Dermis lymphatic vessel endothelial cell (primary cell): Measurements from ENCODE around the gene SLC34A3. TPM values are rescaled to one million over a fixed set of nuclear protein-coding genes. Genes with fewer than 3 reads are reported as not detected.

Source experiments
- total RNA-seq: library from RNA; depleted of rRNA; stranded (reverse); fragments of >200 nt; gene quantifications from 2 replicates; pipeline ENCODE4 v1.2.1, GENCODE V29; 2014

SLC34A3 gene
- not detected in 2 replicates for total RNA-seq

DNA sequence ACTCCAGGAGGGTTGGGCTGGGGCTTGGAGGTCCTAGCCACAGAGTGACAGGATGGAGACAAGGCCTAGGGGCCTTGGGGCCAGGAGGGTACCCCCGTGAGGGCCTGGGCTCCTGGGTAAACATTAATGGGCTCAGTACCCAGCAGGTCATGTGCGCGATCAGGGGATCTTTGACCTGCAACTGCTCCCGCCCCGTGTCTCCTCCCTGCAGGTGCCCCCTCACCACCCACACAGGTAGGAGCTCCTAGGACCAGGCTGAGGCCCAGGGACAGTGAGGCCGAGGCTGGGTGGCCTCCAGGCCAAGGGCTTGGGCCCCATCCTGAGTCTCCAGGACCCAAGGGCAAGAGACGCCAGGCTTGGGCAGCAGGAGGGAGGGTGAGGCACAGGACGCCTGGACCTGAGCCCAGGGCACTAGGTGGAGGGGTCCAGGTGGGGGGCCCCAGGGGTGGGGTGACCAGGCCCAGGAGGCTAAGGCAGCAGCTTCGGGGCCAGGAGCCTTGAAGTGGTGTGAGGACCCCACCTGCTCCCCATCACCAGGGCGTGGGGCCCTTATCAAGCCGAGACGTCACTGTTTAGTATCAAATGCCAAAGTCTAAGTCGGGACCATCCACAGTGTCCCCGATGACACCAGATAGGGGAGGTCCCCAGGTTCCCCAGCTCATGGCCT is at the start of gene SLC34A3:
SLC34A3 (plus strand) TSS at position 197 of the 667 bp plus-strand sequence. CDS start 802 bp downstream, outside the sequence.

DNA sequence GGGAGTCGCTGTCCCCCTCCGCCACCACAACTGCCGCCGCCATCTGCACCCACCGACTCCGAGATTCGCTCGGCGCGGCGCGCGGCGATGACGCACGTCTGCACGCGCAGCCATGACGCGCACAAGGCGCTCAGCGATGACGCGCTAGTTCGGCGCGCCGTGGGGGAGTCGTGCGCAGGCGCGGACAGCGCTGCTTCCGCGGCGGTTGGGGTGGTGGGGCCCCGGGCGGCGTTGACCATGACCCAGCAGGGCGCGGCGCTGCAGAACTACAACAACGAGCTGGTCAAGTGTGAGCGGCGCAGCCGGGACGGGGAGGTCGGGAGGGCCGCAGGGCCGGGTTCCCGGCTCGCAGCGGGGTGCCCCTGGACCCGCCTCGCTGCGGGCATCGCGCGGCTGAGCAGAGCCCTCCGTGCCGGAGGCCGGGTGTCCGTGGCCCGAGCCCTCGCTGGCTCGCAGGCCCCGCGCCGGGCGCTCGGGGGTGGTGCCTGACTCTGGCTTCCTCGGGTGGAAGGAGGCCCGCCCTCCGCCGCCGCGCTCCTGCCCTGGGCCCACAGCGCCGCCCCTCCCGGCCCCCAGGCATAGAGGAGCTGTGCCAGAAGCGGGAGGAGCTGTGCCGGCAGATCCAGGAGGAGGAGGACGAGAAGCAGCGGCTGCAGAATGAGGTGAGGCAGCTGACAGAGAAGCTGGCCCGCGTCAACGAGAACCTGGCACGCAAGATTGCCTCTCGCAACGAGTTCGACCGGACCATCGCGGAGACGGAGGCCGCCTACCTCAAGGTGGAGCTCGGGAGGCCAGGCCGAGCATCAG is 42.0 kb upstream of the SLC34A3 start, which contains the start of the genes ANAPC2 and SSNA1:
ANAPC2 (minus strand) TSS at position 71 of the 807 bp plus-strand sequence; CDS start at position 43, 28 bp downstream.
SSNA1 (plus strand) TSS at position 187 of the 807 bp plus-strand sequence; CDS start at position 238, 51 bp downstream.

DNA sequence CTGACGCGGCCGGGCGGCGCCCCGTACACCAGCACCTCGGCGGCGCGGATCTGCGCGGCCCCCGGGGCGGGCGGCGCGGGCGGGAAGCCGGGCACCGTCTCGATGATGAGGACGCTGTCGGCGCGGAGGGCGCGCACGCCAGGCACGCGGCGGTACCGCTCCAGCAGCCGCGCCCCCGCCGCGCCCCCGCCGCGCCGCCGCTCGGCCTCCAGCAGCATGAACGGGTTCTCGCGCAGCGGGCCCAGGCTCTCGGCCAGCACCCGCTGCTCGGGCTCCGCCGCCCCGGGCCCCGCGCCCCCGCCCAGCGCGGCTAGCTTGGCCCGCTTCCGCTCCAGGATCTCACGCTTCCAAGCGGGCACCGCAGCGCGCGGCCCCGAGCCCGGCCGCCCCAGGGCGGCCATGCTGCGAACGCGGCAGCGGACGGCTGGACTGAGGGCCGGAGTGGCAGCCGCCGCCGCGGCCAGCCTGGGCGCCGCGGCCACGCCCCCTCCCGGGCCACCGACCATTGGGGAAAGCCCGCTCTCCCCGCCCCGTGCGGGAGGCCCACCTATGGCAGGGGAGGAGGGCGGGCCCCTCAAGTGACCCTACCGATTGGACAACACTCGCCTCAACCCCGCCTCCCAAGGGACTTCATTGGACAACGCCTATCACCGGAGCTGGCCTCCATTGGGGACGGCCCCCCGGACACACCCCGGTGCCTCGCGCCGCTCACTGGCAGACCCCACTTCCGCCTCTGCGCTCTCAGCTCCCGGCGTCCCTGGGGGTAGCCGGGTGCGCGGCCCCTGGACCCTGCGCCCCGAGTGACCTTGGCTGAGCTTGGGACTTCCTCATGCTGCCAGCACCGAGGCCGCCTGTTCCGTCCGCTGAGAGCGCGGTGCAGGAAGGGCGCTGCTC is 30.1 kb upstream of the SLC34A3 start, which contains the start of gene TPRN:
TPRN (minus strand) TSS at position 431 of the 894 bp plus-strand sequence; CDS start at position 401, 30 bp downstream.

DNA sequence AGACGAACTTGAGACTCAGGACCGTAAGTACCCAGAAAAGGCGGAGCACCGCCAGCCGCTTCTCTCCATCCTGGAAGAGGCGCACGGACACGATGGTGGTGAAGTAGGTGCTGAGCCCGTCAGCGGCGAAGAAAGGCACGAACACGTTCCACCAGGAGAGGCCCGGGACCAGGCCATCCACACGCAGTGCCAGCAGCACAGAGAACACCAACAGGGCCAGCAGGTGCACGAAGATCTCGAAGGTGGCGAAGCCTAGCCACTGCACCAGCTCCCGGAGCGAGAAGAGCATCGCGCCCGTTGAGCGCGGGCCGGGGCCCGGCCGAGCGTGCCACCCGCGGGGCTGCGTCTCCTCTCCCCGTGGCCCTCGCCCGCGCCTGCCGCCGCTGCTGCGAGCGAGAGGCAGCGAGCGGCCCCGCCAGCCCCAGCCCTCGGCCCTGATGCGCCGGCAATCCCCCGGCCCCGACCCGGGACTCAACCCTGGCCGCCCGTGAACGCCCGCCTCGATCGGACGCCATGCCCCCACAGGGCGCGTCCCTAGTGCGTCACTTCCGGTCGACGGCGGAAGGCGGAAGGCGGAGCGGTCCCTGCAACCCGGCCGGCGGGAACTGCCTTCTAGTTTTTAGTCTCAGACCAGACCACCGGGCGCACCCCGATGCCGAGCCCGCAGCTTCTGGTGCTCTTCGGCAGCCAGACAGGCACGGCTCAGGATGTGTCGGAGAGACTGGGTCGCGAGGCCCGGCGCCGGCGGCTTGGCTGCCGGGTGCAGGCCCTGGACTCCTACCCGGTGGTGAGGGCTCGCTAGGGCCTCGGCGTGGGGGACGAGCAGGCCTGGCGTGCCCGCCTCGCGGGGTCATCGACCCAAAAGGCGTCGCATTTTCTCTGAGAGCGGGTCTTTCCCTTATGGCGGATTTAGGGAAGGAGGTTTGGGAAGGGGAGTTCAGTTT is 25.3 kb upstream of the SLC34A3 start, which contains the start of the genes NDOR1 and TMEM203:
NDOR1 (plus strand) TSS at position 575 of the 944 bp plus-strand sequence; CDS start at position 653, 78 bp downstream.
TMEM203 (minus strand) TSS at position 523 of the 944 bp plus-strand sequence; CDS start at position 289, 234 bp downstream.

DNA sequence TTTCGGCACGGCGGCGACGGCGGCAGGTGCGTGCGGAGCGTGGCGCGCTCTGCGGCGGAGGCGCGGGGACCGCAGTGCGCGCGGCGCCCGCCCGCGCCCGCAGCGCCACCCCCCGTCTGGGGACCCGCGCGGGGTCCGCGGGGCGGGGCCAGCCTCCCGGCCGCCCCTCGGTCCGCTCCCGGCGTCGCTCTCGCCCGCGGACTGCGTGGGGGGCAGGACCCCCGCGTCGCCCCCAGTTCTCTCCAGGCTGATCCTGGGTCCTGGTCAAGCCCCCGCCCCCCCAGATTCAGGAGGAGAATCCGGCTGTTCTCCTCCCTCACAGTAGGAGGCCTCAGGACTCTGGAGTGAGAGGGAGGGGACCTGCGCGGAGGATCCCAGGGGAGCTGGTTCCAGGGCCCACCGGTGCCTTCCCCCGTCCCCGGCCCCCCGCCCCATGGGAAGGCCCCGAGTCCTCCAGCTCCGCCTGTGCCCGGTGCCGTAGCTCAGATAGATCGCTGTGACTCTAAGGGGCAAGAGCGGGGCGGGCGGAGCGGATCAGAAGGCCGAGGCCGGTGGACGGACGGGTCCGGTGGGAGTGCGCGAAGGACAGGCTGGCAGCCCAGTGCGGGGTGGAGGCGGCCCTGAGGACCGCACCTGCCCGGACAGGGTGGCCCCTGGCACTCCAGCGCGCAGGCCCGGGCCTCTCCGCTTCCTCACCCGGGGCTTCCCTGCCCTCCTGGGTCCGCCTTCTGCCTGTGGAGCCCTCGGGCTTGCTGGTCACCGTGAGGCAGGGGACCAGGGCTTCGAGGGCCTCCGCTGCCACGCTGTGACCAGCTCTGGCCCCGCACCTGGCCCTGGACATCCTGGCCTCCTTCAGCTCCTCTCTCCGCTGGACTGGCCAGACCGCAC is 8.3 kb upstream of the SLC34A3 start, which contains the start of gene RNF208:
RNF208 (minus strand) TSS at position 51 of the 888 bp plus-strand sequence. CDS start 1,028 bp downstream, outside the sequence.

DNA sequence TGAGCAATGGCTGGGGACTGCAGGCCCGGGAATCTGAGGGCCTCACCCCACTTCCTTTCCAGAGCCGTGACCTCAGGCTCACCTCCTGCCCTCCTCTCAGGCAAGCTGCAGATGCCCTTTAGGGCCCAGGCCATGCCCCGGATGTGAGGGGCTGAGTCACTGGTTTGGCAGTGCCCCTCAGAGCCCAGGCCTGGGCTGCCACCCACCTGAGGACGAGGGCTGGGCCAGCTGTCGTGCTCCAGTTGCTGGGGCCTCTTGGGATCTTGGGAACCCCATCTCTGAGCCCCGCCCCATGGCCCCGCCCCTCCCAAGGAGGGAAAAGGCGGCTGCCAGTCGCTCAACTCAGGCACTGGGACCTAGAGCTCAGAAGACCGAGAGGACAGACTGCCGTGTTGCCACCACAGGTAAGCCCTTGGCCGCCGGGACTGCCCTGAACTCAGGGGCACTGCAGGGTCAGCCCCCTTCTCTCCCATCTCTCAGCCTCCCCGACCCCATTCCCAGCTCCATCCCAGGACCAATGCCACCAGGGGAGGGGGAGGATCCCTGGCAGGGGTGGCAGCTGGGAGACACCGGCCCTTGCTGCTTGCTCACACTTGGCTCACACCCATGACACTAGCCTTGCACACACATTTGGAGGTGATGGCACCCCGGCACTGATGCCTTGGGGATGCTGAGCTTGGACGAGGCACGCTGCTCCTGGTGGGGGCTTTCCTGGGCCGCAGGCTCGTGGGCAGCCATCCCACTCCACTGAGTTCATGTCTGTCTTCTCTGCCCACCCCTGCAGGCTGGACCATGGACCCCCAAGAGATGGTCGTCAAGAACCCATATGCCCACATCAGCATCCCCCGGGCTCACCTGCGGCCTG is 5.6 kb upstream of the SLC34A3 start, which contains the start of gene CYSRT1:
CYSRT1 (plus strand) TSS at position 345 of the 865 bp plus-strand sequence; CDS start at position 793, 448 bp downstream.

DNA sequence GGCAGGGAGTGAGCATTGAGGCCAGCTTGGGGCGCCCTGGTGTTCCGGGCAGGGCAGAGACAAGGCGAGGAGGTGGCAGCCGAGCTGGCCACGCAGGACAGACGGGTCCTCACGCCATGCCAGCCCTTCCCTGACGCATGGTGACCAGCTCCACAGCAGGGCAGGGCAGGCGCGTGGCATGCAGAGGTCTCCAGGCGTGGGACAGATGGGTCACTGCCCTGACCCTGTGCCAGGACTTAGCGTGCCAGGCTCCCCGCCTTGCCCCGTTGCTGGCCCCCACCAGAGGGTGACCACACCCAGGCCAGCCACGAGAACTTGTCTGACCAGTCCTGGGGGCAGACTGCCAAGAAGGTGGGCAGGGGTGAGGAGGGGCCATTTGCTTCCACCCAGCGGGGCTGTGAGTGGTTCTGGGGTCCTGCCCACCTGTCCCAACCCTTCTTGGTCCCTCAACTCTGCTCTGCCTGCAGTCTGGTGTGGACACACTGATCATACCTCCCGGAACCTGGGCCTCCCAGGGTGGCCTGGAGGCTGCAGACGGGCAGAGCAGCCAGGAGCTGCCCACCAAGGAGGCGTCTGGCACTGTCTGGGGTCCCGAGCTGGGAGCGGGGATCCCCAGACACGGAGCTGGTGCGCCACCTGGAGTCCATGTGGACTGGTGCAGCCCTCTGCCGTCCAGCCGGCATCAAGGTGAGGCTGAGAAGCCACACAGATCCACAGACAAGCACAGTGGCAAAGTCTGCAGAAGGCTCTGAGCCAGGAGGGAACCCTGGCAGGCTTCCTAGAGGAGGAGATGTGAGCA is 3.4 kb upstream of the SLC34A3 start, which contains the start of gene RNF224:
RNF224 (plus strand) TSS at position 449 of the 799 bp plus-strand sequence. CDS start 834 bp downstream, outside the sequence.

DNA sequence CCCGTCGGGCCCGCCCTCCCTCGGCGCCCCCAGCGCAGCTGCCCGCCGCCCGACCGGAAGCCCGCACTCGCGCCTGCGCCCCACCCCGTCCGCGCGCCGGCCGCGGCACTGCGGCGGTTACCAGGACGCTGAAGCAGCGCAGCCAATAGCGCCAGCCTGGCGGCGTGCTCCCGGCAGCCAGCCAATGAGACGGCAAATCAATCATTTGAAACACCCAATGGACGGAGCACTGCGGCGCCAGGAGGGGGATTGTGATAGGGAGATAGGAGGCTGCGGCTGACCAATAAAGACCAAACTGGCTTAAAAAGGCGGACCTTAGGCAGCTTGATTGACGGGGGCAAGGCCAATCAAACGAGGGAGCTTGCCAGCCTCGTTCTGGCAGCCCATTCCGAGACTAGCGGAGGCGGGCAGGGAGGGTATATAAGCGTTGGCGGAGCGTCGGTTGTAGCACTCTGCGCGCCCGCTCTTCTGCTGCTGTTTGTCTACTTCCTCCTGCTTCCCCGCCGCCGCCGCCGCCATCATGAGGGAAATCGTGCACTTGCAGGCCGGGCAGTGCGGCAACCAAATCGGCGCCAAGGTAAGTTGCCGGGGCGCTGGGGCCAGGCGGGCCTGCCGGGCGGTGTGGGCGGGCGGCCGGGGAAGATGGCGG is 10.3 kb downstream of the SLC34A3 start, which contains the start of gene TUBB4B:
TUBB4B (plus strand) TSS at position 447 of the 649 bp plus-strand sequence; CDS start at position 521, 74 bp downstream.

DNA sequence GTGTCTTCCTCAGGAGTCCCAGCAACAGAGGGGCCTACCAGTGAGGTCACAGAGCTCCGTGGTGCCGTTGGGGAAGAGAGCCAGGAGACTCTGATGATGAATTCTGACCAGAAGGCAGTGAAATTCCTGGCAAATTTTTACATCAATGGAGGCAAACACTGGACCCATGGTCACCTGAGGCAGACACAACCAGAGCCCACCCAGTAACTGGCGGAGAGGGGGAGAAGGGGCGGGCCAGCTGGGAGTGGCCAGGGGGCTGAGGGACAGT is 20.4 kb downstream of the SLC34A3 start, which contains the start of gene STPG3:
STPG3 (plus strand) TSS at position 93 of the 268 bp plus-strand sequence; CDS start at position 94, 1 bp downstream.

DNA sequence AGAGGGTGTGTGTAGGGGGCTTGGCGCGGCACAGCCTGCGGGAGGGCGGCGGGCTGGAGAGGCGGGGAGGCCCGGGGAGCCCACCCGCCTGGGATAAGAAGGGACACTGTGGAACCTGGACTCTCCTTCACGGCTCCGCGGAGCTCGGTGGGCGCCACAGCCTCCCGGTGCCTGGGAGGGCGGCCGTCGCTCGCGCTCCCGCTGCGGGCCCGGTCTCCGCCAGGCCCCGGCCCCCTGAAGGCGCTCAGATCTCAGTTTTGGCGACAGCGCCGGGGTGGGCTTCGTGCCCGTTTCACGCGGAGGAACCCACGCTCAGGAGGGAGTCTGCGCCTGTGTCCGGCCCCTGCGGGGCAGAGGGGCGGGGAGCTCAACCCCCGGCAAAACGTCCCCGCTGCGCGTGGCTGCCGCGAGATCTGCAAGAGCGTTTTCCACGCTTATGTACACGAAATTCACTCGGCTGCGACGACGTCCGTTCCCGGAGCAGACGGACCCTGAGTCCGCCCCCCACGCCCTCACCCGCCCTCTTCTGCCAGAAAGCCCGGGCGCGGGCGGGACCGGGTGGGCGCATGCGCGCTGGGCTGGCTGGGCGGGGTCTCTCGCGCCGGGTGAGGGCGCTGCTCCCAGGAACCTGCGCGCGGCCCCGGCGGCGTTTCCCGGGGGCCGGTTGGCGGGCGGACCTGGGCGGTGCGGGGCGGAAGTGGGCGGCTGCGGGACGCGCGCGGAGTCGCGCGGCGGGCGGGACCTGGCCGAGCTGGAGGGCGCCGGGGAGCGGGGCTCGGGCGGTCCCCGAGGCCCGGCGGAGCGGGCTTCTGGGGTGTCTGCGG is 24.1 kb downstream of the SLC34A3 start, which contains the start of gene NELFB:
NELFB (plus strand) TSS at position 704 of the 824 bp plus-strand sequence.

DNA sequence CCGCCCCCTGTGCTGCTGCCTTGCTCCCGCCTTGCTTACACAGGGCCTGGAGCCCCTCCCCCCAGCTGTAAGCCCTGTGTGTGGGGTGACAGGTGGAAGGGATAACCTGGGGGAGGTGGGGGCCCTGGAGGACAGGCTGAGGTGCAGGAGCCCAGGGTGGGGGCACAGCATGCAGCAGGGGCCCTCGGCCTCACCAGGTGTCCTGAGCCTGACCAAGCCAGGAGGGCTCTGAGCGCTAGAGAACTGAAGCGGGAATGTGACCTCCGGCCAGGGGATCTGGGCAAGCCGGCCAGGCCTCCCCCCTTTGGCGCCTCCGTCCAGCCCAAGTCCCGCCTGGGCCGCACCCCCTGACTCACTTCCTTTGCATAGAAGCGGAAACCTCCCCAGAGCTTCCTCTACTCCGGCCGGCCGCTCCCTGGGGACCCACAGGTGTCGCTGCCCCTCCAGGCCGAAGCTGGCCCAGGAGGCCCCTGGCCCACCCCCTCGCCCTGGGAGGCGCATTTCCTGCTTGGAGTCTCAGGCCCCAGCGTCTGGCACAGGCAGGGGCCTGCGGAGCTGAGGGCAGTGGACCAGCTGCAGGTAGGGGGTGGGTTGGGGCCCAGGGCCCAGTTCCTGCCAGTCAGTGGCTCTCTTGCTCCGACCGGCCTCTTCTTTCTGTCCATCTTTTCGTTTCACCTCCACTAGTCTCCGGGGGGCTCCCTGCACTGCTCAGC is 46.8 kb downstream of the SLC34A3 start, which contains the start of gene TOR4A:
TOR4A (plus strand) TSS at position 398 of the 713 bp plus-strand sequence. CDS start 964 bp downstream, outside the sequence.

